ENCODE results near the gene OPTN.
"Not testable (repeated sequence)": the region's sequence is repeated elsewhere in the genome, so short reads cannot be mapped to it uniquely, and the experiment has no call there.

The OPTN gene

DNA sequence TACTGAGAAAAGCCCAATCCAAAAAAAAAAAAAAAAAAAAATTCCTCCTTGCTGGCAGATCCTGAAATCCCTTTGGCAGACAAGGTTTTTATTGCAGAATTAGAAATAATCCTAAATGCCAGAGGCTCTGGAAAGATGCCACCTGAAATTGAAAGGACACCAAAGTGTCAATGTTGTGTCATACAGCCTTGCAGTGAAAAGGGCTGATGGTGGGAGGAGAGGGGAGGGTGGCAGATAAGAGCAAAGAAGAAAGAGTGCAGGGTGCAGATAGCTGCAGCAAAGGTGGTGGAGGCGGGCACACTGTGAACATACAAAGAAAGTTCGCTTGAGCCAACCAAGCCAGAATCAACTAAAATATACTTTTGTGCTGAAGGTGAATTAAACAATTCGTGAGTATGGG, 8.2 kb upstream of the OPTN start:
- DNase-seq = no peak

DNA sequence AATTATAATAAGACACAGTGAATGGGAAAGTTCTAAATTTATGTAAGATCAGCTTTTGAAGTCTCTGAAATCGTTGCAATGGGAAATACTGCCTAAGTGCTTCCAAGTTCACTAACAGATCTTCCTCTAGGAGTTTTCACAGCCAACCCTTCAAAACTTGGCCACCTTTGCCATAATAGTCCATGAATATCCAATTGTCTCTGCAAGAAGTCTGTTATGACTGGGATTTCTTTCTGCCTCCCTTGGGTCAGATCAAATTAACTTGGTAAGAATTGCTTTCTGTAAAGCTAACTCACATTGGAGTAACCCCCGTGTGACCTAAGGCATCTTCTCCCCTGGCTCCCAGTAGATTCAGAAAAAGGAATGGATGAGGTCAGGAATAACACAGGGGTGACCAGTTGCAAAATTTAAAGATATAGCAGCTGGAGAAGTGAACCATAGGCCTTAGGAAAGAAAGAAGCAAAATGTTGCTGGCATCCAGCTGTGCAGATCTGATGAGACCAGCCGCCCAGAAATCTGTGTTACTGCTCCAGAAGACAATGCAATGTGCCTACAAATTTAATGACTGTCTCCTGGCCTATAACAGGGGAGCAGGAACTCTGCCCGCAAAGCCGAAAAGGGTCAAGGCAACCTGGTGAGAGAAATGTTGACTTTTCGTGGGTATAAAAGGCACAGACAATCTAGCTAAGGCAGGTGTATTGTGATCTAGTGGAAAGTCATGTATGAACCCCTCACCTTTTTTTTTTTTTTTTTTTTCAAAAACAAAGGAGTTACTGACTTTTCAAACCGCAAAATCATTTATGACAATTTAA, 7.5 kb upstream of the OPTN start:
- no peak for DNase-seq

DNA sequence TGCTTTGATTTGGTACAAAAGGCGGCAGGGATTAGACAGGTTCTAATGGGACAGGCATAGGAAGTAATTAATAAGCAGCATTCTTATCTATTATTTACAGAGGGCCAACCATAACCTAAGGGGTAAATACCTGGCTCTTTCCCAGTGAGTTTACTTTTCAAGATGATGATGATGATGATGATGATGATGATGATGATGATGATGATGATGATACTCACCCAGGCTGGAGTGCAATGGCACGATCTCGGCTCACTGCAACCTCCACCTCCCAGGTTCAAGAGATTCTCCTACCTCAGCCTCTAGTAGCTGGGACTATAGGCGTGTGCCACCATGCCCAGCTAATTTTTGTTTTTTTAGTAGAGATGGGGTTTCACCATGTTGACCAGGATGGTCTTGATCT, 5.9 kb upstream of the OPTN start:
- DNase-seq = not testable (repeated sequence)

DNA sequence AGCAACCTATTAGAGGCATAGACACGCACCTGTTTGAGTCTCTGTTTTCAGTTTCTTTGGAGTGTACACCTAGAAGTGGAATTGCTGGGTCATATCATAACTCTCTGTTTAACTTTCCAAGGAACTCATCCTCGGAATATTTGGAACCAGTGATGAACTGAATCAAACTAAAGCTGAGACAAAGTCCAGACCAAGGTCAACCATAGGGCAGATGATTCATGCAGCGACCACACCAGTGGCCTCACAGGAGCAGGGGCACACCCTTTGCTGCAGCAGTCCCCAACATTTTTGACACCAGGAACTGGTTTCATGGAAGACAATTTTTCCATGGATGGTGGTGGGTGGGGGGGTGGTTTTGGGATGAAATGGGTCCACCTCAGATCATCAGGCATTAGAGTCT, 4.9 kb upstream of the OPTN start:
- DNase-seq = no peak

DNA sequence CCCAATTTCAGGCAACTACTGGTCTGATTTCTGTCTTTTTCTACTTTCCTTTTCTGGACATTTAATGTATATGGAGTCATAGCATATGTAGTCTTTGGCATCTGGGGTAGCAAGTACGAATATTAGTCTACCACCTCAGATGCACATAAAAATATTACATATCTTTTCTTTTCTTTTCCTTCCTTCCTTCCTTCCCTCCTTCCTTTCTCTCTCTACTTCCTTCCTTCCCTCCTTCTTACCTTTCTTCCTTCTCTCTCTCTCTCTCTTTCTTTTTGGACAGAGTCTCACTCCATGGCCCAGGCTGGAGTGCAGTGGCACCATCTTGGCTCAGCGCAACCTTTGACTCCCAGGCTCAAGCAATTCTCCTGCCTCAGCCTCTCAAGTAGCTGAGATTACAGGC, 4.0 kb upstream of the OPTN start:
- no peak for DNase-seq

DNA sequence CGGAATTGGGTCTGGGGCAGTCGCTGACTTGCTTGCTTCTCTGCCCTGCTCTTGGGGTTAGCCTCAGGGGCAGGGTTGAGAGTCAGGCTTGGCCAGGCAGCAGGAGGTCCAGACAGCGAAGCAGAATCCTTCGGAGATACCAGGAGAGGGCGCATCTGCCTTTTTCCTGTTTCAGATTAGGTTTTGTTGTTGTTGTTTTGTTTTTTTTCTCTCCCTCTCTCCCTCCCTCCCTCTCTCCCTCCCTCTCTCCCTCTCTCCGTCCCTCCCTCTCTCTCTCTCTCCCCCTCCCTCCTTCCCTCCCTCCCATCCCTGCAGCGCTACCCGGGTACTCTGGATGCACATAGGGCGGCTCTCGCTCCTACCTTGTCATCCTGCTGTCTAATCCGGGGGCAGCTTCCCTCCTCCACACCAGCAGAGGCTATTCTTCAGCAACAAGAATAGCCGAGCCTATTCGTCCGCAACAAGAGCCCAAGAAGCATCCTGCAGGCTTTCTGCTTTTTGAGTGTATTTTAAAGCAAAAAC, 758 bp upstream of the OPTN start:
- DNase-seq = peak in 1 of 2 experiments; percentile 23

DNA sequence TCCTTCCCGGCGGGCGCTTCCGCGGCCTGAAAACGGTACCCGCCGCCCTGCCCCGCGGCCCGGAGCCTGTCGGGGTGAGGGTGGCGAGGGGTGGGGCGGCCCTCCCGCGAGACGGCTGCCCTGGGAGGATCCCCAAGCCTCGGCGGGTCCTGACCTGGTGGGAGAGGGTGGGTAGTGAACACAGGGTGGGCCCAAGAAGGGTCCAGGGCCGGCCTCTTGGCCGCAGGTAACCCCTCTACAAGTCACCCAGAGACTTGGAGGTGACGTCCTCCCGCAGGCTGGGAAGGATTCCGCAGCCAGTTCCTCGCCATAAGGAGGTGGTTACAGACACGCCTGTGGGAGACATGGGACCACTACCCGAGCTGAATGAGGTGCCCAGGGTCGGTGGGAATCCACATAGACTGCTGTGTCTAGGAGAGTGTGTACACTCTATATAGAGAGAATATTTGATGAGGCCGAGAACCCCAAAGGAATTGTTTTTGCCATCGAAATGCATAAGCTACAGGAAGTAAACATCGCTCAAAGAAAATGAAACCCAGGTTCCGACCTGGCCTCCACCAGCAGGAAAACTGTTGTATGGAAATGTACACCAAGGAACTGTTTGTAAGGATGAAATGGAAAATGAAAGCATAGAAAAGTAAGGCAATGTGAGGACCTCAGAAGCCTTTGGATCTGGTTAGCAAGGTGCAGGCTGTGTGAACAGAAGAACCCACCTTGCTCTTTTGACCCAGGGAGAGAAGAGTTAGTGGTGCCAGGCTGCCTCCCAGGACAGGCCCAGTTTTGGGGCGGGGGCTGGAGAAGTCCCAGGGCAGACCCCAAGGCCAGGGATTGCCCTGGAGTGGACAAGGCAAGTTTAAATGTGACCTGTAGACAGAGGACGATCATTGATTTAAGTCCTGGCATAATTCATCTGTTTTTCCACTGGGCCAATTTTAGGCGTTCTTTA, 659 bp downstream of the OPTN start:
- no peak for DNase-seq

DNA sequence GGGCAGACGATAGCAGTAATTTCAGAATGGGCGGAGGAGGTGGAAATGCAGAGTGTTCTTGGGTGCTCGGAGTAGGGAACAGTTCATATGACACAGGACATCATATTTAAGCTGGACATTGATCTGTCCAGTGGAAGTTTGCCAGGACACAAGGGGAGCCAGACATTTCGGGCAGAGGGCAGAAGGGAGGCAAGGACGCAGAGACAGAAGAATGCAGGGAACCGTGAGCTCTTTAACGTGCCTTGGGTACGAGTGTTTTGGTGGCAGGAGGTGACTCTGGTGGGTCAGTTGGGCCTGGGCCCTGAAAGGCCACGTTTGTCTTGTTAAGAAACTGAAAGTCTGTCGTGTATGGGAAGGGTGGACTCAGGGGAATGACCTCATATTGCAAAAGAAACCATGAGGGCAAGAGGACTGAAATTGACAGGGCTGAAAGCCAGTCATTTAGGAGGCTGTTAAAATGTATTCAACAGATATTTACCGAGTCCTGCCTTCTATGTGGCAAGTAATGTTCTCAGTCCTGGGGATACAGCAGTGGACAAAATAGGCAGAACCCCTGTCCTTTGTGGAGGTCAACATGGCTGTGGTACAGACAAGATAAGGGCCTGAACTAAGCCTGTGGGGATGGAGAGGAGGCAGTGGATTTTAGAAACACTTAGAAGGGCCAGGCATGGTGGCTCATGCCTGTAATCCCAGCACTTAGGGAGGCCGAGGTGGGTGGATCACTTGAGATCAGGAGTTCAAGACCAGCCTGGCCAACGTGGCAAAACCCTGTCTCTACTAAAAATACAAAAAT, 2.2 kb downstream of the OPTN start:
- no peak for DNase-seq

DNA sequence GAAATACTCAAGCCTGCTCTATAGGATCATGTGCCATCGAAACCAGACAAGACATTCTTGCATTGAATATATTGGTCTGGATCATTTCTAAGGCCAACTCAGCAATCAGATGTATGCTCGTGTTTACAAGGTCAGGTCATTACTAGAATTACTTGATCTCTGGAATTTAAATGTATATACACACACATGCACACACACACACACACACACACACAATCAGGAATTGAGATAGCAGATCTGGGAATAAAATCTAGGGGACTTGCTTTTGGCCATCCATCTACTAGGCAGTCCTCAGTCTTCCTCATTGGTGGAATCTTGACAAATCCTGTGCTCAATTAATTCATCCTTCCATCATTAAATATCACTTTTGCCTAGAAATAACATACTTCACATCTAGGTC, 3.6 kb downstream of the OPTN start:
- DNase-seq = no peak

DNA sequence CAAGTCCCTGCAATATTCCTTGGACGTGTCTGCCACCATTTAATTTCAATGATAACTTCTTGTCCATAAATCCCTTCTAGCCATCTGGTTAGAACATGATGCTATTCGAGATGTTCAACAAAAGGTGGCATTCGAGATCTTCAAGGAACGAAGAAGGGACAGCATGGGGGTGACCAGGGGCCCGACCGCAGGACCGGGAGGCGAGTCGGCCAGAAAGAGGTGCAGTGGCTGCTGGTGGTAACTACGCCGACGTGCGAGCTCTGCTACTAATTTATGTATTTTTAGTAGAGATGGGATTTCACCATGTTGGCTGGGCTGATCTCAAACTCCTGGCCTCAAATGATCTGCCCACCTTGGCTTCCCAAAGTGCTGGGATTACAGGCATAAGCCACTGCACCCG, 4.7 kb downstream of the OPTN start:
- DNase-seq = no peak

DNA sequence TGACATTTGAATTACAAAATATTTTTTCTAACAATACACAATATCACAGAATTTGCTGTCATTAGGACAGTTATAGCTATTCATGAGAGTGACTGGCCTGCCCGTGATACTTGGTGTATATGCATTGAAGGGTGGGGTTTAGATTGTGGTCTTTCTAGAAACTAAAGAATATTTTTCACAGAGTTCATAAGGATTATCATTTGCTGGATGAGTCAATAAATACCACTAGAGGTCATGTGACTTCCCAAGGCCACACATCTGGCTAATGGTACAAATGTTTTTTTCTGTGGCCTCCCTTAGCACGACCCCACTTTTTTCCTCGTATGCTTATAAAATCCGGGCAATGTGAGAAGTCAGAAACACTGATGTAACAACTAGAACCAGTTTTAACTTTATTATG, 5.2 kb downstream of the OPTN start:
- no peak for DNase-seq

DNA sequence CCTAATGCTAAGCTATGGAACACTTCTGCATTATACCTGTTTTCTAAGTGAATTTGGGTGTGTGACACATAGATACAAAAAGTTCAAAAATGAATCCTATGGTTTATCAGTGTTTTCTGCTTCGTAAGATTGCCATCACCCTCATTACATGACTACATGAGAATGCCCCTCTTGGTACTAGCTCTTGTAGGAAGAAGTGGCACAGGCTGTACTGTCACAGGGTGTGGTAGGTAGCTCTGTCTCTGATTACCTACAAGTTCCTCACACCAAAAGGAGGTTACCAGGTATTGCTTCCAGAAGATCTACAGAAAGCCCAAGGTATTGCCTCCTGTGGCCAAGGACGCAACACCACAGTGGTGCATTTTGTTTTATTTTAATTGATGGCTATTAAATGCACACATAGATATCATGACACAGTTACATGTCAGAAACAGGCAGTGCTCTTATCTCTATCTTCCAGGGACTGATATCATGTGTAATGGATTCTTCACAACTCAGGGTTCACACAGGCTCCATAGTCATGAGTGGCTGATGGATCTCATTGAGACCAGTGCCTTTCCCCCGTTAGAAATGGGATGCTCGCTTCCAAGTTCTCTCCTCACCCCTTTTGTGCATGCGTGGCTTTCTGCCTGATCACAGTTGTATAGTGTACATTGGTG, 6.6 kb downstream of the OPTN start:
- DNase-seq = no peak

DNA sequence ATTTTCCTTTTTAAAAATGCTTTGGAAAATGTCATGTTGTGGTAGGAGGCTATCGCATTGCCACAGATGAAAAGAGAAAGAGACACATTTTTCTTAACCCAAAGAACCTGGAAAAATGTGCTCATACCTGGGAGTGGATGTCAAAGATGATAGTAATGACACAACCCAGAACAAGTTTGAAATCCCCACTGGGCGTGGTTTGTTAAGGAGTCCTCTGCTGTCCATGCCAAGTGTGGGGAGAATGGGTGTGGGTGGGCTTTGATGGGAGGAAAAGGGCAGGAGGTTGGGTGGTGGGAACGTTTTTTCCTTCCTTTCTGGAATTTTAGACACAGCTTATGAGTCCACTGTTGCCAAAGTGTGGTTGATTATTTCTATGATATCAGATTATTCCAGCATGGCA, 10.9 kb downstream of the OPTN start:
- no peak for DNase-seq

DNA sequence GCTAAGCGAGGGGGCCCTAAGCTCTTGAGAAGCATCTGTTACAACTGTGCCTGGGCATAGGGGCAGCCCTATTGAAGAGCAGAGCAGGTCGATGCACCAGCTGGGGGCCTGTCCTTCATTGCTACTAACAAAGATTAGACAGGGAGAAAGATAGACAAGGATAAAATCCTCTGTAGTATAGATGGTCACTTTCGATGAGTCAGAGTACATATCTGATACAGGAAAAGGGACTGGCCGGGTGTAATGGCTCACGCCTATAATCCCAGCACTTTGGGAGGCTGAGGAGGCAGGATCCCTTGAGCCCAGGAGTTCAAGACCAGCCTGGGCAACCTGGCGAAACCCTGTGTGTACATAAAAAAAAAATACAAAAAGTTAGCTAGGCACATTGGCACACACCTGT, 13.6 kb downstream of the OPTN start:
- no peak for DNase-seq

DNA sequence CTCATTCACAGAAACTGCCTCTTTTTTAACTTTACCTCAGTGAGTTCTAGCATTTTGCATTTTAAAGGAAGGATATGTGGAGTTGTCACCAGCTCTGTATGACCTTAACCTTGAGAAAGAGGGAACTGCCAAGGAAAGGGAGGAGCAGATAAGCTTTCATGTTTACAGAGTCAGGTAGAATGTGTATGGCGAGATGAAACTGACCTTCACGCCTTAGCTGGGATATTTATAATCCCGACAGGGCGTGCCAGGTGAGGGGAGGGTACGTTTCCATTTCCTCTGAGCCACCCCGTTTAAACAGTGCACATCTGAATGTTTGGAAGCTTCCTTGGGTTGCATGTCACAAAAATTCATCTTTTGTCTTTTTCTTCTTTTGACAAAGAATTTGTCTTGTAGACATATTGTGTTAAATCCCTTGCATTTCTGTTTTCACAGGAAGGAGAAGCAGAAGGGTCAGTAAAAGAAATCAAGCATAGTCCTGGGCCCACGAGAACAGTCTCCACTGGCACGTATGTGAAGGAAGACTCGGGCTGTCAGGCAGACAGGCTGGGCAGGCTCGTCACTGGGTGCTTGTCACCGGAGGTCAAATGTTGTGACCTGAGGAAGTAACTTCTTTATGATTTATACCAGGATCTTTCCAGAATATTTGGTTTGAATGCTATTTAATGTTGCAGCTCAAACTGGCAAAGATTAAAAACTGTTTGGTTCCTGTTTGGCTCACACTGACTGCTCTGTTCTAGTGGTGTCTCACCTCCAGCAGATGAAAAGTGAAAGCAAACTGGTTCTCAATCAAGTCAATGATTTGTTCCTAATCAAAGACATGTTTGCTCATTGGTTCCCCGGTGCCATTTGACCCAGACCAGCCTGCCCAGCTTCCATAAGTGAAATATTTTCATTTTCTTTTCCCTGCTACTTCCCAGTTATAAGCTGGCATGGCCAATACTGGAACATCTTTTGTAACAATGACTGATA, 16.2 kb downstream of the OPTN start:
- no peak for DNase-seq

DNA sequence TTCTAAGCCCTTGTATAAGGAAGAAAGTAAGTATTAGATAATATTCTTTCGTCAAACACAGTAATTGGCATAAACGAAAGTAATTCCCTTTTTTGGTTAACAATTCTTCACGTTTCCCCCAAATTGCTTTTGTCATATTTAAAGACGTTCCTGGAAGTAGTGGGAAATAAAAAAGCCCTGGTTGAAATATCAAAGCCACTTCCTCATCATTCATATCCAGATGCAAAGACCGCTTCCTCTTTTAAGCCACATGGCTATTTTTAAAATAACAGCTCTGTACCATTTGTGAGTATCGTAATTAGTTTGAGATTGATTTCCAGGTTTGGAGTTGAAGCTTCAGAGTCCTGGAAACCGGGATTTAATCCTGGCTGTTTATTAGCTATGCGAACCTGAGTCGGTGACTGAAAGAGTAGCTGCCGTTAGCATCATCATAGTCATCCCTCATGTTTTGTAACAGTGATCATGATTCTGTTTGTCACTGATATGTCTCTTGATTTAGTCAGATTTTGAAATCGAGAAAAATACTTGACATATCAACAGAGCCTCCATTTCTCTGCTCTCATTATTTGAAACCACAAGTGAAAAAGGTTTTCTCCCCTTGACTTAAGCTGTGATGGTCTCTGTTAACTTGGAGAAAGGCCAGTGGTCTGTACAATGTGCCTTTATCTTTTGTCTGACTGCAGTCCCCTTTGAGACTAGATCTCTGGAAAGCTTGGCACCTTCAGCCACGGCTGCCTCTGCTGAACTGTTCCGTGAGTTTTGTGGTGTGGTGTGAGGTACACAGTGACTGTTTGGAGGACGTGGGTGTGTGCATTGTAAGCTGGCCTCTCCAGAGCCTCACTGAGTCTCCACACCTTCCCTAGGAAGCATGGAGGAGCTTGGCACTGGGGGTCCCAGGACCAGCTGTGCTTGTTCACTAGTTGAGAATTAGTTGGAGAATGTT, 18.1 kb downstream of the OPTN start:
- DNase-seq = no peak

DNA sequence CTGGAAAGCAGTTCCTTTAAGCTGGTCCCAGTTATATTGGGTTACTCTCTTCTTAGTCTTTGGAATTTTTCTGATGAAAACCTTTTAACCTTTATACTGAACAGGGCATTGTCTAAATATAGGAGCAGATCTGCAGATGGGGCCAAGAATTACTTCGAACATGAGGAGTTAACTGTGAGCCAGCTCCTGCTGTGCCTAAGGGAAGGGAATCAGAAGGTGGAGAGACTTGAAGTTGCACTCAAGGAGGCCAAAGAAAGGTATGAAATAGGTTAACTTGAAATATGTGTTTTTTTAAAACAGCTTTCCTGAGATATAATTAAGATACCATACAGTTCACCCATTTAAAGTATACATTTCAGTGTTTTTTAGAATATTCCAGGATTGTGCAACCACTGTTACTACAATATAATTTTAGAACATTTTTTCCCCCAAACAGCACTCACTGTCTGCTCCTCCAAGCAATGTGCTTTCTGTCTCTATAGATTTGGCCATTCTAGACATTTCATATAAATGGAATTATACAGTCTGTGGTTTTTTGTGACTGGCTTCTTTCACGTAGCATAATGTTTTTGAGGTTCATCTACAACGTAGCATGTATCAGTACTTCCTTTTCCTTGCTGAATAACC, 18.9 kb downstream of the OPTN start:
- DNase-seq = no peak

DNA sequence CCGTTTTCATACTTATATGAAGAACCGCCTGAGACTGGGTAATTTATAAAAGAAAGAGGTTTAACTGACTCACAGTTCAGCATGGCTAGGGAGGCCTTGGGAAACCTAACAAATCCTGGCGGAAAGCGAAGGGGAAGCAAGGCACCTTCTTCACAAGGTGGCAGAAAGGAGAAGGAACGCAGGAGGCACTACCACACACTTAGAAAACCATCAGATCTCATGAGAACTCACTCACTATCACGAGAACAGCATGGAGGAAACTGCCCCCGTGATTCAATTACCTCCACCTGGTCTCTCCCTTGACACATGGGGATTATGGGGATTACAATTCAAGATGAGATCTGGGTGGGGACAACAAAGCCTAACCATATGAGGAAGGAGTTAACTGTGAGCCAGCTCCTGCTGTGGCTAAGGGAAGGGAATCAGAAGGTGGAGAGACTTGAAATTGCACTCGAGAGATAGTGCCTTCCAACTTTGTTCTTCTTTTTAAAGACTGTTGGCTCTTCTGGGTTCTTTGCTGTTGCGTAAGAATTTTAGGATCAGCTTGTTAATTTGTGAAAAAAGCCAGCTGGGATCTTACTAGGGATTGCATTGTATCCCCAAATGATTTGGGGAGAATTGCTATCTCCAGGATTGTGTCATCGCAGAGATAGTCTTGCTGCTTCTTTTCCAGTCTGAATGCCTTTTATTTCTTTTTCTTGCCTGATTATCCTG, 21.0 kb downstream of the OPTN start:
- no peak for DNase-seq

DNA sequence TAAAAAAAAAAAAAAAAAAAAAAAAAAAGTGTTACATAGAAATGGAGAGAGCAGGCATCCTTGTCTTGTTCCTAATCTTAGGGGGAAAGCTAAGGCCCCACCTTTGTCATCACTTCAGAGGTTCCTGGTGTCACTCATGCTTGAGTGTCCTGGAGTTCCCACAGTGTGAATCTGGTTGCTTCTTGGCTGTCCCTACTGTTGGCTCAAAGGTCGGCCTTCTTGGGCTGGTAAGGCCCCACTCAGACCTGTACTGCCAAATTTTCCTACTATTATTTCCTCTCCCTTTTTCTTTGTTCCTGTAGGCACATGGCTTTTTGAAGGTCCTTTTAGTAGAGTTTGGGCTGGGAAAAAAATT, 21.5 kb downstream of the OPTN start:
- DNase-seq = no peak
